Measurements from ENCODE around the gene TRIOBP.
"Not testable (repeated sequence)": the region's sequence is repeated elsewhere in the genome, so short reads cannot be mapped to it uniquely, and the experiment has no call there.

TRIOBP gene

GRCh38 chr22:37696657-37697537 lies at the start of gene TRIOBP:
Gene TRIOBP (plus strand): TSS chr22:37697048. CDS start chr22:37701366, 4,318 bp downstream.
- peak in 53 of 56 donors; percentile 9 to 95 (median 70) for DNase-seq

- DNase-seq: no peak
These were observed 49.5 kb upstream of the TRIOBP start for GRCh38 chr22:37647317-37647716.

- DNase-seq: no peak
These were observed 48.9 kb upstream of the TRIOBP start for GRCh38 chr22:37647928-37648327.

- DNase-seq: no peak
These were observed 46.2 kb upstream of the TRIOBP start for GRCh38 chr22:37650463-37651136.

GRCh38 chr22:37654563-37655251 lies 42.1 kb upstream of the TRIOBP start:
- no peak for DNase-seq

- DNase-seq: no peak
These were observed 41.6 kb upstream of the TRIOBP start for GRCh38 chr22:37655252-37655563.

- DNase-seq: not testable (repeated sequence)
These were observed 40.3 kb upstream of the TRIOBP start for GRCh38 chr22:37656583-37656982.

GRCh38 chr22:37657590-37658132 lies 39.2 kb upstream of the TRIOBP start:
- DNase-seq: peak in 3 of 56 donors; percentile 25 to 34 (median 29)

GRCh38 chr22:37658133-37659065 lies 38.4 kb upstream of the TRIOBP start, which contains the start of gene PDXP:
Gene PDXP (plus strand): TSS chr22:37658723. CDS start chr22:37658783, 60 bp downstream.
- peak; percentile 58 to 99 (median 97) for DNase-seq

GRCh38 chr22:37659066-37659896 lies 37.6 kb upstream of the TRIOBP start:
- peak in 6 of 56 donors; percentile 18 to 49 (median 40) for DNase-seq

- no peak for DNase-seq
These were observed 36.7 kb upstream of the TRIOBP start for GRCh38 chr22:37659897-37660708.

- no peak for DNase-seq
These were observed 36.2 kb upstream of the TRIOBP start for GRCh38 chr22:37660709-37661045.

GRCh38 chr22:37661160-37661924 lies 35.5 kb upstream of the TRIOBP start:
- peak in 30 of 56 donors; percentile 17 to 83 (median 44) for DNase-seq

GRCh38 chr22:37662039-37662438 lies 34.8 kb upstream of the TRIOBP start:
- peak in 1 of 56 donors; percentile 20 for DNase-seq

- no peak for DNase-seq
These were observed 33.2 kb upstream of the TRIOBP start for GRCh38 chr22:37663521-37664140.

- peak in 51 of 56 donors; percentile 15 to 92 (median 62) for DNase-seq
These were observed 32.4 kb upstream of the TRIOBP start for GRCh38 chr22:37664249-37665101.
